ENCODE data around the gene SH3RF3.
"Not testable (repeated sequence)": the region's sequence is repeated elsewhere in the genome, so short reads cannot be mapped to it uniquely, and the experiment has no call there.

SH3RF3 gene

GRCh38 chr2:109532728-109533076 lies 403.7 kb downstream of the SH3RF3 start:
- no peak for DNase-seq

GRCh38 chr2:109533823-109534222 lies 404.8 kb downstream of the SH3RF3 start:
- no peak for DNase-seq

- no peak for DNase-seq
These were observed 406.4 kb downstream of the SH3RF3 start for GRCh38 chr2:109535217-109535946.

GRCh38 chr2:109536556-109536955 lies 407.6 kb downstream of the SH3RF3 start:
- DNase-seq, result not testable (repeated sequence)

- DNase-seq, result no peak
These were observed 408.7 kb downstream of the SH3RF3 start for GRCh38 chr2:109537565-109538222.

- no peak for DNase-seq
These were observed 409.5 kb downstream of the SH3RF3 start for GRCh38 chr2:109538546-109538945.

- DNase-seq, result no peak
These were observed 413.4 kb downstream of the SH3RF3 start for GRCh38 chr2:109542384-109542783.

- DNase-seq, result peak; percentile 6
These were observed 417.1 kb downstream of the SH3RF3 start for GRCh38 chr2:109545828-109546713.

GRCh38 chr2:109547280-109547679 lies 418.3 kb downstream of the SH3RF3 start:
- DNase-seq, result no peak

- no peak for DNase-seq
These were observed 420.1 kb downstream of the SH3RF3 start for GRCh38 chr2:109549016-109549590.

Measured in NCI-H748 treated with DMSO at 0.1 percent for 48 hours (cell line).